HEK293 (cell line): Measurements from ENCODE around the gene NDUFS8.

Experiments used
- CTCF ChIA-PET: fragments of 350-600 bp; formaldehyde crosslinking; extraction: SDS; loops from one replicate; lab custom pipeline; 2021; ENCODE audit warnings: antibody characterized with exemption; lab: Yijun Ruan, JAX
- POLR2A ChIA-PET: fragments of 300-600 bp; formaldehyde crosslinking; extraction: SDS; loops from one replicate; lab custom pipeline; 2020; ENCODE audit warnings: antibody characterized with exemption, inconsistent platforms; lab: Yijun Ruan, JAX
- H3K27ac ChIP-seq: fragments of 200-500 bp; sonication (Bioruptor generic); 2 replicates; pipeline ENCODE4 v1.5.1; 2014; ENCODE audit warnings: low read depth, low read length, control low read depth, inconsistent platforms; ENCODE audit errors: extremely low read depth
- H3K36me3 ChIP-seq, 2 experiments: fragments of 200-500 bp in 1 of 2; sonication (Bioruptor generic) in 1 of 2; 1 replicate in 1 of 2; 2 replicates in 1 of 2; pipeline ENCODE4 v1.5.1; 2014 to 2017; ENCODE audit warnings: inconsistent platforms in 2 of 2, low read length in 2 of 2; ENCODE audit not compliant: control insufficient read depth in 2 of 2, insufficient read depth in 1 of 2
- H3K4me1 ChIP-seq: fragments of 200-500 bp; sonication (Bioruptor generic); 2 replicates; pipeline ENCODE4 v1.5.1; 2014; ENCODE audit warnings: mild to moderate bottlenecking, low read length, inconsistent platforms; ENCODE audit not compliant: control insufficient read depth, insufficient read depth
- H3K4me3 ChIP-seq: 2 replicates; pipeline ENCODE4 v1.5.1; 2011; ENCODE audit warnings: low read depth, mild to moderate bottlenecking, control low read depth, low read length, moderate library complexity
- H3K9me3 ChIP-seq: fragments of 200-500 bp; sonication (Bioruptor generic); 2 replicates; pipeline ENCODE4 v1.5.1; 2014; ENCODE audit warnings: low read depth, low read length, inconsistent platforms; ENCODE audit not compliant: control insufficient read depth, insufficient read depth
- KLF9 ChIP-seq: fragments of 450-650 bp; formaldehyde crosslinking; IDR thresholded peaks from 2 replicates; pipeline ENCODE4 v1.5.1; 2016; ENCODE audit warnings: missing biosample characterization, missing genetic modification characterization, low read depth
- OSR2 ChIP-seq: fragments of 450-650 bp; formaldehyde crosslinking; IDR thresholded peaks from 2 replicates; pipeline ENCODE4 v1.5.1; 2016; ENCODE audit warnings: missing biosample characterization, missing genetic modification characterization
- ZFP41 ChIP-seq: fragments of 450-650 bp; formaldehyde crosslinking; IDR thresholded peaks from 2 replicates; pipeline ENCODE4 v1.5.1; 2016; ENCODE audit warnings: missing biosample characterization, missing genetic modification characterization, borderline replicate concordance
- ZIC2 ChIP-seq: fragments of 450-650 bp; formaldehyde crosslinking; IDR thresholded peaks from 2 replicates; pipeline ENCODE4 v1.5.1; 2016; ENCODE audit warnings: missing biosample characterization, missing genetic modification characterization
- ZNF16 ChIP-seq: fragments of 450-650 bp; formaldehyde crosslinking; IDR thresholded peaks from 2 replicates; pipeline ENCODE4 v1.5.1; 2016; ENCODE audit warnings: low read depth, missing biosample characterization, missing genetic modification characterization
- ZNF184 ChIP-seq: fragments of 450-650 bp; IDR thresholded peaks from 2 replicates; pipeline ENCODE4 v1.5.1; 2018; ENCODE audit warnings: missing biosample characterization, mild to moderate bottlenecking, missing genetic modification characterization
- ZNF624 ChIP-seq: fragments of 450-650 bp; formaldehyde crosslinking; IDR thresholded peaks from 2 replicates; pipeline ENCODE4 v1.5.1; 2017; ENCODE audit warnings: missing biosample characterization, missing genetic modification characterization
- ZNF785 ChIP-seq: fragments of 450-650 bp; formaldehyde crosslinking; IDR thresholded peaks from 2 replicates; pipeline ENCODE4 v1.5.1; 2016; ENCODE audit warnings: missing biosample characterization, missing genetic modification characterization
- TF ChIP-seq, protein P1 (sequence below): fragments of 450-650 bp; formaldehyde crosslinking; IDR thresholded peaks from 2 replicates; pipeline ENCODE4 v1.5.1; 2016; ENCODE audit warnings: missing biosample characterization, missing genetic modification characterization, borderline replicate concordance
- TF ChIP-seq, protein P2 (sequence below): fragments of 450-650 bp; formaldehyde crosslinking; IDR thresholded peaks from 2 replicates; pipeline ENCODE4 v1.5.1; 2016; ENCODE audit warnings: missing biosample characterization, missing genetic modification characterization

NDUFS8 gene

DNA sequence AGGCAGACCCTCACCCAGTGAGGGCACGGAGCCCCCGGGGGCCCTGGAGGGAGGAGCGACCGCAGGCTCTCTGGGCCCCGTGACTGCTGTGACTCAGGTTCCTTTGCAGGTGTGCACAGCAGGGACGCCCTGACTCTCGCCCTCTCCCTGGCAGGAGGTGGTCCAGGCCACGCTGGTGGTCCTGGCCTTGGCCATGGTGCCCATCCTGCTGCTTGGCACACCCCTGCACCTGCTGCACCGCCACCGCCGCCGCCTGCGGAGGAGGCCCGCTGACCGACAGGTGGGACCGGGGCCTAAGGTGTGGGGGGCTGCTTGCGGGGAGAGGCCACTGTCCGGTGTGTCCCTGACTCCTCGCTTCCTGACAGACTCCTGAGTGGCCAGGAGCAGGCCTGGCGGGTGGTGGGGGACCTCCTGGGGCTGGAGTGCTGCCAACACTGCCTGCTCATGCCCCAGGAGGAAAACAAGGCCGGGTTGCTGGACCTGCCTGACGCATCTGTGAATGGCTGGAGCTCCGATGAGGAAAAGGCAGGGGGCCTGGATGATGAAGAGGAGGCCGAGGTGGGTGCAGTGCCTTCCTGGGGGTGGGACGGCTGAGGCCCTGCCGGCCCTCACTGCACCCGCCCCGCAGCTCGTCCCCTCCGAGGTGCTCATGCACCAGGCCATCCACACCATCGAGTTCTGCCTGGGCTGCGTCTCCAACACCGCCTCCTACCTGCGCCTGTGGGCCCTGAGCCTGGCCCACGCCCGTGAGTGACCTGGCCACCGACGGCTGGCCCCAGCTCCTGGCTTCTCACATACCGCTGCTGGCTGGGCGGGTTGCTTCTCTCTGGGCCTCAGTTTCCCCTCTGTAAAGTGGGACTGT lies 19.3 kb downstream of the NDUFS8 start (continued):
- TF ChIP-seq, protein P1, sequence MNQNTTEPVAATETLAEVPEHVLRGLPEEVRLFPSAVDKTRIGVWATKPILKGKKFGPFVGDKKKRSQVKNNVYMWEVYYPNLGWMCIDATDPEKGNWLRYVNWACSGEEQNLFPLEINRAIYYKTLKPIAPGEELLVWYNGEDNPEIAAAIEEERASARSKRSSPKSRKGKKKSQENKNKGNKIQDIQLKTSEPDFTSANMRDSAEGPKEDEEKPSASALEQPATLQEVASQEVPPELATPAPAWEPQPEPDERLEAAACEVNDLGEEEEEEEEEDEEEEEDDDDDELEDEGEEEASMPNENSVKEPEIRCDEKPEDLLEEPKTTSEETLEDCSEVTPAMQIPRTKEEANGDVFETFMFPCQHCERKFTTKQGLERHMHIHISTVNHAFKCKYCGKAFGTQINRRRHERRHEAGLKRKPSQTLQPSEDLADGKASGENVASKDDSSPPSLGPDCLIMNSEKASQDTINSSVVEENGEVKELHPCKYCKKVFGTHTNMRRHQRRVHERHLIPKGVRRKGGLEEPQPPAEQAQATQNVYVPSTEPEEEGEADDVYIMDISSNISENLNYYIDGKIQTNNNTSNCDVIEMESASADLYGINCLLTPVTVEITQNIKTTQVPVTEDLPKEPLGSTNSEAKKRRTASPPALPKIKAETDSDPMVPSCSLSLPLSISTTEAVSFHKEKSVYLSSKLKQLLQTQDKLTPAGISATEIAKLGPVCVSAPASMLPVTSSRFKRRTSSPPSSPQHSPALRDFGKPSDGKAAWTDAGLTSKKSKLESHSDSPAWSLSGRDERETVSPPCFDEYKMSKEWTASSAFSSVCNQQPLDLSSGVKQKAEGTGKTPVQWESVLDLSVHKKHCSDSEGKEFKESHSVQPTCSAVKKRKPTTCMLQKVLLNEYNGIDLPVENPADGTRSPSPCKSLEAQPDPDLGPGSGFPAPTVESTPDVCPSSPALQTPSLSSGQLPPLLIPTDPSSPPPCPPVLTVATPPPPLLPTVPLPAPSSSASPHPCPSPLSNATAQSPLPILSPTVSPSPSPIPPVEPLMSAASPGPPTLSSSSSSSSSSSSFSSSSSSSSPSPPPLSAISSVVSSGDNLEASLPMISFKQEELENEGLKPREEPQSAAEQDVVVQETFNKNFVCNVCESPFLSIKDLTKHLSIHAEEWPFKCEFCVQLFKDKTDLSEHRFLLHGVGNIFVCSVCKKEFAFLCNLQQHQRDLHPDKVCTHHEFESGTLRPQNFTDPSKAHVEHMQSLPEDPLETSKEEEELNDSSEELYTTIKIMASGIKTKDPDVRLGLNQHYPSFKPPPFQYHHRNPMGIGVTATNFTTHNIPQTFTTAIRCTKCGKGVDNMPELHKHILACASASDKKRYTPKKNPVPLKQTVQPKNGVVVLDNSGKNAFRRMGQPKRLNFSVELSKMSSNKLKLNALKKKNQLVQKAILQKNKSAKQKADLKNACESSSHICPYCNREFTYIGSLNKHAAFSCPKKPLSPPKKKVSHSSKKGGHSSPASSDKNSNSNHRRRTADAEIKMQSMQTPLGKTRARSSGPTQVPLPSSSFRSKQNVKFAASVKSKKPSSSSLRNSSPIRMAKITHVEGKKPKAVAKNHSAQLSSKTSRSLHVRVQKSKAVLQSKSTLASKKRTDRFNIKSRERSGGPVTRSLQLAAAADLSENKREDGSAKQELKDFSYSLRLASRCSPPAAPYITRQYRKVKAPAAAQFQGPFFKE (tag by site-specific recombination): no peak
- no peak for TF ChIP-seq ZNF624 (tag by site-specific recombination)
- TF ChIP-seq, all 188 proteins: peak for 3

DNA sequence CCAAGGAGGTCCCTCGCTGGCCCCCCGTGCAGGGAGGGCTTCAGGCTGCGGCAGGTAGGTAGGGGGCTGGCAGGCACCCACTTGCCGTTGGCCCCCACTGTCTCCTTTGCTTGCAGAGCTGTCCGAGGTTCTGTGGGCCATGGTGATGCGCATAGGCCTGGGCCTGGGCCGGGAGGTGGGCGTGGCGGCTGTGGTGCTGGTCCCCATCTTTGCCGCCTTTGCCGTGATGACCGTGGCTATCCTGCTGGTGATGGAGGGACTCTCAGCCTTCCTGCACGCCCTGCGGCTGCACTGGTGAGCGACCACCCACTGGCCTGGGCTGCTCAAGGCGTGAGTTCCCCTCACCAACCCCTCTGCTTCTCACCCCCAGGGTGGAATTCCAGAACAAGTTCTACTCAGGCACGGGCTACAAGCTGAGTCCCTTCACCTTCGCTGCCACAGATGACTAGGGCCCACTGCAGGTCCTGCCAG lies 19.9 kb downstream of the NDUFS8 start:
- H3K27ac ChIP-seq: no peak overlapping the region
- ChIA-PET POLR2A (no interaction called here), CTCF (no interaction called here)
- no peak overlapping the region for H3K4me3 ChIP-seq
- H3K36me3 ChIP-seq: peaks cover 0 to 31% of the 10 kb centered on the region in 2 experiments; a peak in 1 of 3 replicates
- H3K4me1 ChIP-seq: no peaks in the 10 kb centered on the region
- no peaks in the 10 kb centered on the region for H3K9me3 ChIP-seq
- TF ChIP-seq ZNF785 (tag by site-specific recombination) (no peak), ZNF184 (no peak), OSR2 (tag by site-specific recombination) (no peak), ZNF16 (tag by site-specific recombination) (no peak), KLF9 (tag by site-specific recombination) (peak; percentile 23; the same call in 1 of the 2 replicates), ZFP41 (no peak), ZIC2 (no peak)
- TF ChIP-seq, protein P2, sequence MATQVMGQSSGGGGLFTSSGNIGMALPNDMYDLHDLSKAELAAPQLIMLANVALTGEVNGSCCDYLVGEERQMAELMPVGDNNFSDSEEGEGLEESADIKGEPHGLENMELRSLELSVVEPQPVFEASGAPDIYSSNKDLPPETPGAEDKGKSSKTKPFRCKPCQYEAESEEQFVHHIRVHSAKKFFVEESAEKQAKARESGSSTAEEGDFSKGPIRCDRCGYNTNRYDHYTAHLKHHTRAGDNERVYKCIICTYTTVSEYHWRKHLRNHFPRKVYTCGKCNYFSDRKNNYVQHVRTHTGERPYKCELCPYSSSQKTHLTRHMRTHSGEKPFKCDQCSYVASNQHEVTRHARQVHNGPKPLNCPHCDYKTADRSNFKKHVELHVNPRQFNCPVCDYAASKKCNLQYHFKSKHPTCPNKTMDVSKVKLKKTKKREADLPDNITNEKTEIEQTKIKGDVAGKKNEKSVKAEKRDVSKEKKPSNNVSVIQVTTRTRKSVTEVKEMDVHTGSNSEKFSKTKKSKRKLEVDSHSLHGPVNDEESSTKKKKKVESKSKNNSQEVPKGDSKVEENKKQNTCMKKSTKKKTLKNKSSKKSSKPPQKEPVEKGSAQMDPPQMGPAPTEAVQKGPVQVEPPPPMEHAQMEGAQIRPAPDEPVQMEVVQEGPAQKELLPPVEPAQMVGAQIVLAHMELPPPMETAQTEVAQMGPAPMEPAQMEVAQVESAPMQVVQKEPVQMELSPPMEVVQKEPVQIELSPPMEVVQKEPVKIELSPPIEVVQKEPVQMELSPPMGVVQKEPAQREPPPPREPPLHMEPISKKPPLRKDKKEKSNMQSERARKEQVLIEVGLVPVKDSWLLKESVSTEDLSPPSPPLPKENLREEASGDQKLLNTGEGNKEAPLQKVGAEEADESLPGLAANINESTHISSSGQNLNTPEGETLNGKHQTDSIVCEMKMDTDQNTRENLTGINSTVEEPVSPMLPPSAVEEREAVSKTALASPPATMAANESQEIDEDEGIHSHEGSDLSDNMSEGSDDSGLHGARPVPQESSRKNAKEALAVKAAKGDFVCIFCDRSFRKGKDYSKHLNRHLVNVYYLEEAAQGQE (tag by site-specific recombination): 0 out of 2 replicates have a peak, but pooled peaks have one; percentile 51
